Neural crest cell (in vitro differentiated cells): Measurements from ENCODE around the gene AFTPH. TPM values are rescaled to one million over a fixed set of nuclear protein-coding genes. Genes with fewer than 3 reads are reported as not detected.

Experiments used
- DNase-seq: peaks from one replicate; pipeline ENCODE4 v3.0.0; 2021; ENCODE audit warnings: low read depth, mixed read lengths, low spot score
- H3K27ac Mint-ChIP-seq: one replicate; pipeline ENCODE4 v1.8.0; 2021; ENCODE audit warnings: mild to moderate bottlenecking, mixed read lengths; ENCODE audit not compliant: unreplicated experiment
- H3K27me3 Mint-ChIP-seq: 2 replicates; pipeline ENCODE4 v1.8.0; 2021; ENCODE audit warnings: low read depth, mild to moderate bottlenecking, mixed read lengths
- H3K36me3 Mint-ChIP-seq: 2 replicates; pipeline ENCODE4 v1.8.0; 2021; ENCODE audit warnings: low read depth, mild to moderate bottlenecking, mixed read lengths
- H3K4me1 Mint-ChIP-seq: 2 replicates; pipeline ENCODE4 v1.8.0; 2021; ENCODE audit warnings: mixed read lengths
- H3K4me3 Mint-ChIP-seq: one replicate; pipeline ENCODE4 v1.8.0; 2021; ENCODE audit warnings: mild to moderate bottlenecking, mixed read lengths
- H3K9me3 Mint-ChIP-seq: 2 replicates; pipeline ENCODE4 v1.8.0; 2021; ENCODE audit warnings: mixed read lengths
- CTCF ChIP-seq: fragments of 200-600 bp; sonication (generic); conservative IDR thresholded peaks from 2 replicates; pipeline ENCODE4 v1.5.0; 2021; ENCODE audit warnings: antibody characterized with exemption, mild to moderate bottlenecking
- total RNA-seq: library from RNA; stranded (reverse); gene quantifications from 2 replicates; pipeline ENCODE4 v1.2.1, GENCODE V29; 2021

AFTPH gene
- total RNA-seq, 1 donor from 2014 or later = 17.3 TPM

DNA sequence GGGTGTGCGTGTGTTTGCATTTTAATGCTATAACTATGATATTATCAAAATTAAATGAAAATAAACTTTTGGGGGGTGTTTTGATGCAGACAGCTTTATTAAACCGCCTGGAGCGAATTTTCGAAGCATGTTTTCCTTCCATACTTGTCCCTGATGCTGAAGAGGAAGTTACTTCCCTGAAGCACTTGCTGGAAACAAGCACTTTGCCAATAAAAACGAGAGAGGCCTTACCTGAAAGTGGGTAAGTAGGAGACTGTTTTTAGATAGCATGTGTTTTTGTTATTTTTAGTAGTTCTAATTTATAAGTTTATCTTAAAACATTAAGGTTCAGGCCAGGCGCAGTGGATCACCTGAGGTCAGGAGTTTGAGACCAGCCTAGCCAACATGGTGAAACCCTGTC, 43.3 kb downstream of the AFTPH start:
- H3K9me3 Mint-ChIP-seq = no peaks in the 10 kb centered on the region
- no peak overlapping the region for H3K4me3 Mint-ChIP-seq
- TF ChIP-seq CTCF = no peak
- H3K4me1 Mint-ChIP-seq = no peaks in the 10 kb centered on the region
- no peak for DNase-seq
- H3K27ac Mint-ChIP-seq = no peak overlapping the region
- H3K36me3 Mint-ChIP-seq = peaks cover 4% of the 10 kb centered on the region
- H3K27me3 Mint-ChIP-seq = no peaks in the 10 kb centered on the region

DNA sequence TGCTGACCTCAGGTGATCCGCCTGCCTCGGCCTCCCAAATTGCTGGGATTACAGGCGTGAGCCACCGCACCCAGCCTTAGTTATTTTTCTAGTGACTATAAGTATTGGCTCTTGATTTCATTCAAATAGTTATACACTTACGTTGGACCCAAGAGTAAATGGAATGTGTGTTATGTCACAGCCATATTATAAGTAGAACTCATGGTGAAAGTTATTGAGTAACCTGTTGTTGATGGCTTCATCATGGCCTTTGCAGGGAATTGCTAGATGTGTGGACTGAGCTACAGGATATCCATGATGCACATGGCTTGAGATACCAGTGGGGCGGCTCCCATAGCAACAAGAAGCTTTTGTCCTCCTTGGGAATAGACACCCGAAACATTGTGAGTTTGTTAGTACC, 44.7 kb downstream of the AFTPH start:
- peaks cover 4% of the 10 kb centered on the region for H3K36me3 Mint-ChIP-seq
- no peak overlapping the region for H3K27ac Mint-ChIP-seq
- no peaks in the 10 kb centered on the region for H3K9me3 Mint-ChIP-seq
- DNase-seq = no peak
- no peak overlapping the region for H3K4me3 Mint-ChIP-seq
- H3K27me3 Mint-ChIP-seq = no peaks in the 10 kb centered on the region
- no peaks in the 10 kb centered on the region for H3K4me1 Mint-ChIP-seq
- TF ChIP-seq CTCF = no peak

DNA sequence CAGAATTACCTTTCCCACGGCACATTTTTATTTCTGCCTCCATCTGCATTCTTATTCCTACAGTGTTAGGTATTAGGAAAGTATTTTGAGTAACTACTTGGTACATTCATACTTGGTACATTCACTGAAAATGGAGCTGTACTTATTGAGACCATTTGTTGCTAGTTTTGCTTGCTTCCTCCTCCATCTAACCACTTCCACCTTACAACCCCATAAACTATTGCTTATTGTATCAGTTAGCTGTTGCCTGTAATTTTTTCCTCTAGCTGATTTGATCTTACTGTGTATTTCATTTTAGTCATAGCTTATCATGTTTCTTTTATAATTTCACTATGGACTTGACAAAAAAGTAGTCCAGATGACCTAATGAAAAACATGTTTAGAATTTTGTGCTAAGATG, 50.7 kb downstream of the AFTPH start:
- Mint-ChIP-seq H3K27me3 (no peaks in the 10 kb centered on the region), H3K36me3 (peaks cover 4% of the 10 kb centered on the region), H3K9me3 (no peaks in the 10 kb centered on the region), H3K4me1 (no peaks in the 10 kb centered on the region), H3K4me3 (no peak overlapping the region), H3K27ac (no peak overlapping the region)
- no peak for TF ChIP-seq CTCF
- no peak for DNase-seq

DNA sequence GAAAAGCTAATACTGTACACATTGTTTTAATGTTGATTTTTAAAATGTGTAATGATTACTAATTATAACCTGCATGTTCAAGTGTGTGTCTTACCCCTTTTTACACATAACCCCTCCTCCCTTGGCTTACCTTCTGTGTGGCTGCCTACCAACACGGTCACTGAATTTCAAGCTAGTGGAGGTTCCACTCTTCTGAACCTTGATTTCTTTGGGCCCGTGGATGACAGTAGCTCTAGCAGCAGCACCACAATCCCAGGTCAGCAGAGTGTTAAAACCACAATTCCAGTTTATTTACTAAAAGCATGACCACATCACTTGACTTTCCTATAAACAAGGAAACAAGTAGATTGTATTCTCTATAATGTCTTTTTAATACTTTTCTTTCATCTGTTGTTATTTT, 56.9 kb downstream of the AFTPH start:
- TF ChIP-seq CTCF = no peak
- H3K27ac Mint-ChIP-seq = no peak overlapping the region
- peaks cover 6% of the 10 kb centered on the region for H3K36me3 Mint-ChIP-seq
- H3K4me1 Mint-ChIP-seq = no peaks in the 10 kb centered on the region
- H3K9me3 Mint-ChIP-seq = no peaks in the 10 kb centered on the region
- DNase-seq = no peak
- no peak overlapping the region for H3K4me3 Mint-ChIP-seq
- H3K27me3 Mint-ChIP-seq = no peaks in the 10 kb centered on the region

- H3K4me3 Mint-ChIP-seq = no peak overlapping the region
- TF ChIP-seq CTCF = no peak
These were observed 57.8 kb downstream of the AFTPH start for GRCh38 chr2:64581777-64582539.

More at GRCh38 chr2:64581777-64582539, 57.8 kb downstream of the AFTPH start:
- Mint-ChIP-seq H3K27ac (no peak overlapping the region), H3K9me3 (no peaks in the 10 kb centered on the region), H3K36me3 (peaks cover 6% of the 10 kb centered on the region), H3K4me1 (peaks cover 4% of the 10 kb centered on the region), H3K27me3 (no peaks in the 10 kb centered on the region)
- no peak for DNase-seq
